Esophagus muscularis mucosa (tissue), 3 donors: ENCODE data around the gene EFR3B.

Source experiments
- CTCF ChIP-seq, 3 experiments: fragments of 200-600 bp in 2 of 3; fragments of 450-650 bp in 1 of 3; sonication (generic) in 2 of 3; IDR thresholded peaks; one replicate each; pipeline ENCODE4 v1.5.1; 2017 to 2019; ENCODE audit warnings: antibody characterized with exemption in 3 of 3, mild to moderate bottlenecking in 2 of 3, moderate library complexity in 1 of 3
- EP300 ChIP-seq: sonication (generic); formaldehyde crosslinking; IDR thresholded peaks from one replicate; pipeline ENCODE4 v1.6.1; 2017; ENCODE audit warnings: antibody characterized with exemption

DNA sequence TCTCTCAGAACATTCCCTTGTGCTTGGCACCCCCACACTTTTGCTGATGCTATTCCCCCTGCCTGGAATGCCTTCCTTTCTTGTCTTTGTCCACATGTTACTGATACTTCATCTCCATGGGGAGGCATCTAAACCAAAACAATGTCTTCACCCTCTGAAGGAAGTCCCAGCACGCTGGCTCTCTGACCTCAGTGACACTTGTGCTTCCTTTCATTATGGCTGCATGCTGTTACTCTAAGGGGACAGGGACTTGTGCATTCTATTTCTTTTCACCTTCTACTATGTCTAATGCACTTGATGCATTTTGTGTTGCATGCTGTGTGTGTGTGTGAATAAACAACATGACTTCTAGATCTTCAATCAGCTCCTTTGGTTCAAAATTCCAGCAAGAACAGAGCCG, 24.6 kb downstream of the EFR3B start:
- TF ChIP-seq CTCF (IDR thresholded peaks at IDR 0.05) = no peak
- no peak for TF ChIP-seq EP300
